Stimulated activated CD4-positive, alpha-beta T cell treated with anti-CD3 and anti-CD28 coated beads, Interleukin-12 subunit alpha, Interleukin-12 subunit beta, amount 100 ng/mL, for 24 hours (primary cell): ENCODE data around the gene ABCC4.
"Not testable (repeated sequence)": the region's sequence is repeated elsewhere in the genome, so short reads cannot be mapped to it uniquely, and the experiment has no call there.

Source experiments
- DNase-seq, 2 experiments: peaks; one replicate each; pipeline ENCODE4 v3.0.0-alpha.2; 2020; ENCODE audit warnings: low read depth in 2 of 2

ABCC4 gene

GRCh38 chr13:95228130-95228529 is 73.1 kb downstream of the ABCC4 start:
- no peak for DNase-seq

GRCh38 chr13:95226932-95227695 is 74.1 kb downstream of the ABCC4 start:
- no peak for DNase-seq

GRCh38 chr13:95226476-95226875 is 74.8 kb downstream of the ABCC4 start:
- no peak for DNase-seq

- no peak for DNase-seq
These were observed 75.2 kb downstream of the ABCC4 start for GRCh38 chr13:95226050-95226449.

- DNase-seq, result no peak
These were observed 77.2 kb downstream of the ABCC4 start for GRCh38 chr13:95224064-95224463.

- no peak for DNase-seq
These were observed 78.6 kb downstream of the ABCC4 start for GRCh38 chr13:95222733-95223018.

GRCh38 chr13:95221971-95222732 is 79.1 kb downstream of the ABCC4 start:
- no peak for DNase-seq

GRCh38 chr13:95220611-95221010 is 80.6 kb downstream of the ABCC4 start:
- no peak for DNase-seq

GRCh38 chr13:95217920-95218830 is 83.1 kb downstream of the ABCC4 start:
- DNase-seq, result no peak

- DNase-seq, result no peak
These were observed 85.1 kb downstream of the ABCC4 start for GRCh38 chr13:95216182-95216581.

GRCh38 chr13:95212983-95213850 is 88.0 kb downstream of the ABCC4 start:
- DNase-seq, result no peak

- no peak for DNase-seq
These were observed 92.1 kb downstream of the ABCC4 start for GRCh38 chr13:95209109-95209508.

- DNase-seq, result no peak
These were observed 93.4 kb downstream of the ABCC4 start for GRCh38 chr13:95207769-95208366.

- no peak for DNase-seq
These were observed 95.1 kb downstream of the ABCC4 start for GRCh38 chr13:95206116-95206515.

- no peak for DNase-seq
These were observed 97.0 kb downstream of the ABCC4 start for GRCh38 chr13:95204231-95204765.

GRCh38 chr13:95201814-95202651 is 99.2 kb downstream of the ABCC4 start:
- no peak for DNase-seq

- not testable (repeated sequence) for DNase-seq
These were observed 100.8 kb downstream of the ABCC4 start for GRCh38 chr13:95200386-95200957.

- DNase-seq, result no peak
These were observed 101.4 kb downstream of the ABCC4 start for GRCh38 chr13:95199896-95200295.

GRCh38 chr13:95198606-95199005 is 102.6 kb downstream of the ABCC4 start:
- not testable (repeated sequence) for DNase-seq
